Measurements from ENCODE around the gene TRIM32.

TRIM32 gene

GRCh38 chr9:116705531-116705930 lies 18.4 kb downstream of the TRIM32 start:
- DNase-seq (ENCODE audit: low read depth in 2 of 2) = no peak

GRCh38 chr9:116706310-116707290 lies 19.5 kb downstream of the TRIM32 start:
- DNase-seq (ENCODE audit: low read depth in 2 of 2) = no peak

DNA sequence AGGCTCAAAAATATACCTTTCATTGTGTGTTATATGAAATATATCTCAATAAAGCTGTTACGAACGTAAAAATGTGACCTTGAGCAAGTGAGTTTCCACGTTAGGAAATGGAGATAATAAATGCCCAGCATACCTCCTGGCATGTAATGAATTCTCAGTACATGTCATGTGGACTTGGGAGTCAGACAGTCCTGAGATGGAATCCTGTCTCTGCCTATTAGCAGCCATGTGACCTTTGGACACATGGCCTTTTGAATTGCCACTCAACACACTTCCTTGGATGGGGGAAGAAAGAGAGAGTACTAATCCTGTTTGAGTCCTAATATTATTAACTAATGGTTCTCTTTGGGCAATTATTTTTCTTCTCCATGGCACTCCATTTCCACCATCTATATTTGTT lies 25.7 kb downstream of the TRIM32 start:
- no peak for DNase-seq (ENCODE audit: low read depth in 2 of 2)

GRCh38 chr9:116713271-116713670 lies 26.2 kb downstream of the TRIM32 start:
- no peak for DNase-seq (ENCODE audit: low read depth in 2 of 2)

- DNase-seq (ENCODE audit: low read depth in 2 of 2) = no peak
Measured at GRCh38 chr9:116715751-116716150, 28.6 kb downstream of the TRIM32 start.

DNA sequence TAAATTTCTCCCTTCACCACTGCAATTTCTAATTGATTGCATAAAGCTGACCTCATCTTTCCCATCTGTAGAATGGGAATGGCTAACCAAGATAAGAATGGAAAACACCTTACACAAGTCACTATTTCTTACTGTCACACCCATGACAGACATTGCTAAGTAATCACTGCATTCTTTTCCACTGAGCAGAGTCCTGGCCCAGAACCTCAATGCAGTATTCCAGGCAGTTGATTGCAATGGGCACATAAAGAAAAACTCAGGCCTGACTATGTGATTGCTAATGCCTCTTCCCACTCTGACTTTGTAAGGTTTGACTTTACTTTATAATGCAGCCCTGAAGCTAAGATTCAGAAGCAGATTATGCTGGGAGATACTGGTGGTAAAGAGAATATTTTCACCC lies 29.3 kb downstream of the TRIM32 start:
- DNase-seq (ENCODE audit: low read depth in 2 of 2) = no peak

GRCh38 chr9:116717150-116717549 lies 30.0 kb downstream of the TRIM32 start:
- no peak for DNase-seq (ENCODE audit: low read depth in 2 of 2)

DNA sequence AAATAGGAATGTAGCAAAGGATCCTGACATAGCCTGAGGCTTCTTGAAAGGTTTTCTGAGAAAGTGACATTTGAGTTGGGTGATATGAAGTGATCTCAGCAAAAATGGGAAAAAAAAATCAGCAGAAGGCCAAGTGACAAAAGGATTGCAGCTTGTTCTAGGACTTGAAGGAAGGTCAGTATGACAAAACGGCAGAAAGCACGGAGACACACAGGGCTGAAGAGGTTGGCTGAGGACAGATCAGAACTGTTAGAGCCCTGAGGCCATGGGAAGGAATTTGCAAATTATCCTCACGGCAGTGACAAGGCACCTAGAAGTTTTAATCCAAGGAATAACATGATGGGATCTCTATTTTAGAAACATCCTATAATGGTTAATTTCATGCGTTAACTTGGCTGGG lies 31.0 kb downstream of the TRIM32 start:
- no peak for DNase-seq (ENCODE audit: low read depth in 2 of 2)

- no peak for DNase-seq (ENCODE audit: low read depth in 2 of 2)
Measured at GRCh38 chr9:116720111-116720510, 33.0 kb downstream of the TRIM32 start.

DNA sequence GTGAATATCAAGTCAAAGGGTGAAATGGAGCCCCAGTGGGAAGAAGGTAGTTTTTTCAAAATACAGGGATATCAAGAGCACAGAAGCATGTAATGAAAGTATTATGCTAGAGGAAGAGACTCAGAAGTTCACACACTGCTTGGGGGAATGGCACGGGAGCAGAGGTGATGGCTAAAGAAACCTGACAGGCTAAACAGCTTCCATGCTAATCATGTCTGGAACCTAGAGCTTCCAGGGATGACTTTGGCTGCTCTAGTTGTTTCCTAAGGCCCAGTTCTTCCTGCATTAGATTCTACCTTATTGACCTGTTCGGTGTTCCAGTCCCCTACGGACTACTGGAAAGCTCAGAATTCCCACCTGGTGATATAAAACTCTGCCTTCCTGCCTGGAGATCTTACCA lies 34.3 kb downstream of the TRIM32 start:
- DNase-seq (ENCODE audit: low read depth in 2 of 2) = no peak

DNA sequence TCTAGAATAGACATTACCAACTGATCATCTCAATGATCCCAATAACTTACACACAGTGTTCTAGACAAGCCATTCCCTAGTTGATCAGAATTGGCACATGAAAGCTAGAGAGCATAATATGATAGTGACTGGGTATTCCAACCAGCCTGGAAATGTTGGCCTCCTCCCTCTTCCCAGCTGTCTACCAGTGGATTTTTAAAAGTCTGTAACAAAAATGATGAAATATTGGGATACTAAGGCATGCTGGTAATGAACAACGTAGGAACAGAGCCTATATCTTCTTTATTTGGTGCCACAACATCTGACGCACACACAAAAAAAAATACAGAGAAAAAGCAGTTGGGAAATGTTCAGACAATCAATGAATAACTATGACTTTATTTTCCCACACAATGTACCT lies 34.8 kb downstream of the TRIM32 start:
- DNase-seq (ENCODE audit: low read depth in 2 of 2) = no peak

DNA sequence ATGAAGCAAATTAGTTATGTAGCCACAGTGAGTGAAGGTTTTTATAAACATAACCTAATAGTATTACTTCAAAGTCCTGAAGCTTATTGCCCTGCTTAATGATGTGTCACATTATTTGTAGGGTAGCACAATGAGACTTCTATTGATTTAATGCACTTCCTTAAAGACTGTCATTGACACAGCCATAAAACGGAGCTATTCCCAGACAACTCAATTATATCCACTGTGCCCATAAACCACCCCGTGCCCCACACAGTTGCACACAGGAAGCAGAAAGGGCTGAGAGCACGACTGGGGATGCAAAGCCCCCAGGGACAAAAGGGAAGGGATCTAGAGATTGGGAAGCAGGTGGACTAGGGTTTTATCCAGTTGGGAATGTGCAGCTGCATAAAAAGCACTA lies 37.0 kb downstream of the TRIM32 start:
- DNase-seq (ENCODE audit: low read depth in 2 of 2) = no peak

DNA sequence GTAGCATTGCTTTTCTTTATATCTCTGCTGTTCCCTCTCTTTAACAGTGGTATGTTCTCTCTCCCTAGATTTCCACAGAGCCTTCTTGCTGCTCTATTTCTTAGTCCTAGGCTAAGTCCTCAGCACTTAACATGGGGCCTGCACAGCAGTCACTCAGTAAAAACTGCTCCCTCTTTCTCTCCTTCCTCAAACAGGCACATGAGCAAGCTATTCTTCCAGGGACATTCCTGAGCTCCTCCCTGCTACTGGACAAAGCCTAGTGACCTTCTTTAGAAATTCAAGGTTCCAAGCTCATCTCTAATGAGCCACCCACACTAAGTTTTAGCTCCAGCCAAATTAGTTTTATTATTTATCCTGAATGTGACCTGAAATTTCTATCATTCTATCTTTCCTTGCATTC lies 39.5 kb downstream of the TRIM32 start:
- DNase-seq (ENCODE audit: low read depth in 2 of 2) = no peak

GRCh38 chr9:116733010-116733641 lies 46.0 kb downstream of the TRIM32 start:
- DNase-seq (ENCODE audit: low read depth in 2 of 2) = no peak

DNA sequence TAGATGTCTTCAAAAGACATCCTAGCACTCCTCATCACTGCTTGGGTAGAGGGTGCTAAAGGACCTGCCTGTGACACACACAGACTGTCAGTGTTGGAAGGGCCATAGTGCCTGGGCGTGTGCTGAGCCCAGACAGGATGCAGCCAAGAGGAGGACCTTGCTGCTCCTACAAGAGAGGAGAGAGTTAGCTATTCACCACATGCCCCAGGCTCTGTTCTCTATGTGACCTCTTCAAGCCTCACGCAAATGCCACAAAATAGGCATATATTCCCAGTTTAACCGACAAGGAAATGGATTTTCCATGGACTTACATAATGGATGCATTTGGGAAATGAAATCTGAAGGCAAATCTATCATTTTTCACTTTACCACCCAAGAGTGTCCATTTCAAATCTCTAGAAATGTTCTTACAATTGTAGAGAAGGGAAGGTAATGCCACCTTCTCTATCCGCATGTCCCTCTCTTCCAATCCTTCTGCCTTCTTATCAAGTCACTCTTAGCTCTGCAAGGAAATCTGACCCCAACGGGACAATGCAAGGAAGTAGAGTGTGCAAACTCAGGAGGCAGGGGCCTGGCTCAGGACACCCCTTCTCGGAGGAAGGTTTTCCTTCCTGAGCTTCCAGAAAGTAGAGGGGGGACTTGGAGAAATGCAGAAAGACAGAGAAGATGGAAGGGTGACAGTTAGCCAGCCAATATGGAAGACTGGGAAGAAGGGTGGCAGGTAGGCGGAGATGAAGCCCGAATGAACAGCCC lies 49.5 kb downstream of the TRIM32 start:
- DNase-seq (ENCODE audit: low read depth in 2 of 2) = no peak

GRCh38 chr9:116737152-116737546 lies 50.0 kb downstream of the TRIM32 start:
- no peak for DNase-seq (ENCODE audit: low read depth in 2 of 2)

DNA sequence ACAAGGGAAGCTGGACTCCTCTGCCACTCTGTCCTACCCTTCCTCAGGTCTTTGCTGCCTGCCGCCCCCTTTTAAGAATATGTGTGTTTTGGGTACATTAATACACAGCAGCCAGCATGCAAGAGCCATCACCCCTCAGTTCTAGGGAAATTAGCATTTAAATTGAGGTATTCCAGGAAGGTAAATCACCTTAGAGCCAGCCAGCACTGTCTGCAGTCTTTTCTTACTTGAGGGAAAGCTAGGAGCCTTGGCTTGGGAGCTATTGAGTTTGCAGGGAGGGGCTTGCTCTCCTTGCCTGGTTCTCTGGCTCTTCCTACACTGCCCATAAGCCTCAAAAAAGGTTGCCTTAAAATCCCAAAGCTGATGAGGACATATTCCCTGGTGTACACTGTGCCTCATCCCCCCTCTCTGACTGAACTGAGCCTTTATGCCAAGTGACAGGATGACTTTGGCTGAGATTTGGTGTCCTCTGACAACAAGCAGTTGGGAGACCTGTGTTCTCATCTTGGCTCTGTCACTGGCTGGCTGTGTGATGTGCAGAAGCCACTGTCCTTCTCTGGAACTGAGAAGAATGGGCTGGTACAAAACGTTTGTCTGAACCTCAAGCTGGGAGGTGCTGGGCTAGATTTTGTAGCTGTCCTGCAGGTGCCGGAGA lies 54.1 kb downstream of the TRIM32 start:
- no peak for DNase-seq (ENCODE audit: low read depth in 2 of 2)

GRCh38 chr9:116741742-116742141 lies 54.6 kb downstream of the TRIM32 start:
- DNase-seq (ENCODE audit: low read depth in 2 of 2) = no peak

DNA sequence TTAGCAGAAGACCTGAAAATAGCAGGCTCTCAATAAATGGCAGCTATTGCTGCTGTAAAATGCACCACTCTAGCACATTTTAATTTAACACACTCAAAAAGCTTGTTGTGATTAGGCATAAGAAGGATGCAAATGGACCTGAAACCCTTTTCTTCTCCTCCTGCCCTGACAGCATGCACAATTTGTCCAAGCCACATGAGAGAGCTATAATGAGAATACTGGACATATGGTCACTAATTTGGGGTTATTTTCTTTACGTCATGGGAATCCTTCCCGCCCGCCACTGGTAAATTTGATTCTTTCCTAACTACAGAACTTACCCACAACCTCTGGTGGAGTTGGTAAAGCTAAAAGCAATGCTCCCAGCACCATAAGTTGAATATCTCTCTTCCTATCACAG lies 62.1 kb downstream of the TRIM32 start:
- no peak for DNase-seq (ENCODE audit: low read depth in 2 of 2)

DNA sequence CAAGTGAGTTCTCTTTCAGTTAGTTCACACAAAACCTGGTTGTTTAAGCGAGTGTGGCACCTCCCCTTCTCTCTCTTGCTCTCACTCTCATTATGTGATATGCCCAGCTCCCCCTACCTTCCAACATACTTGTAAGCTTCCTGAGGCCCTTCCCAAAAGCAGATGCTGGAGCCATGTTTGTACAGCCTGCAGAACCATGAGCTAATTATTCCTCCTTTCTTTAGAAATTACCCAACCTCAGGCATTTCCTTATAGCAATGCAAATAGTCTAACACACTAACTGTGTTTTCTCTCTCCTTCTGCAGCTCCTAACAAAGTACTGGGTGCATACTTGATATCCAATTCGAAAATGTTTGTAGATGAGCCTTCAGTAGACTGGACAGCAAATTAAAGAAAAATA lies 62.7 kb downstream of the TRIM32 start:
- no peak for DNase-seq (ENCODE audit: low read depth in 2 of 2)

- no peak for DNase-seq (ENCODE audit: low read depth in 2 of 2)
Measured at GRCh38 chr9:116750510-116750909, 63.4 kb downstream of the TRIM32 start.
